ENCODE data around the gene NOL12.
A peak's percentile ranks its signal among the peaks of the same experiment; 100 is the strongest.

DNA sequence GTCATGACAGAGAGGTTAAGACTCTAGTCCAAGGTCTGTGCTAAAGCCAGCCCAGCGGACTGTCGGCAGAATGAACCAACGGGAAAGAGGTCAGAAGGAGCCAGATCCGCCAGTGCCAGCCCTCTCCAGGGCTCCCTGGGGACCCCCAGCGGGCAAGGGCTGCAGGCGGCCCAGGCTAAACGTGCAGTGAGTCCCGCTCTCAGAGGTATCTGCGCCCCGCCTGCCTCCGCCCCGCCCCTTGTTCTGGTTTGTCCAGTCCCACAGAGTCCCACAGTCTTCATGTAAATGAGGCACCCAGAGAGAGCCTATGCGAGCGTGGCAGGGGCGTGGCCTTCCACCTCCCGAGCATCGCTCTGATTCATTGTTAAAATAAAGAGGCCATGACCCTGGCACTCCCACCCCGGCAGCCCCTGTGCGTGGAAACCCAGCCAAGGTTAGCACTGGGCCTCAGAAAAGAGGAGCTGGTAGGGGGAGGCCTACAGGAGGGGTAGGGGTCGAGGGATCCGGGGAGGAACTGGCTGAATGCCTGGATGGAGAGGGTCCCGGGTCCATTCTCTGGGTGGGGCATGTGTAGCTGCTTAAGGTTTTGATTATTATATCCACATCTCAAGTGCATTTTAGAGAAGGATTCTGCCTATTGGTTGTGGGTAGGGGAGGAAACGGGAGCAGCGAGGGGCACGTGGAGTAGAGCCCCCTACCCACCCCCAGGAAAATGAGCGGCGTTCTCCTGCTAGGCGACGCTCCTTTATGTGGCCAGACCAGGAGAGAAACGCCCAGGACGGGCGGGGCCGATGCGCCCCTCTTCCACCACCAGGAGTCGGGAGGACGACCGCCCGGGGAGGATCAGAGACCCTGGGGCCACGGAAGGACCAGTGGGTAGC, 10.8 kb downstream of the NOL12 start, which contains the start of gene TRIOBP:
- no peak for TF ChIP-seq POLR2A (IDR thresholded peaks at IDR 0.05)
- peak; percentile 68 to 73 for TF ChIP-seq POLR2AphosphoS5 (IDR thresholded peaks at IDR 0.05; ENCODE audit: insufficient read depth in 1 of 2, low read depth in 1 of 2)
